GM13977 (cell line): Measurements from ENCODE around the gene IL17F.

Source experiments
- DNase-seq: peaks from one replicate; pipeline ENCODE4 v3.0.0; 2012; ENCODE audit warnings: low spot score
- in situ Hi-C: fragments of 300-500 bp; cut with MboI; formaldehyde crosslinking; loops from one replicate; pipeline ENCODE4 v1.12.0; 2022; ENCODE audit warnings: low sequenced_read_pairs, low pct_unique_long_range_greater_than_20kb, mixed read lengths, inconsistent platforms; ENCODE audit not compliant: unreplicated experiment
- TF ChIP-seq, protein P1 (sequence below): IDR thresholded peaks from 2 replicates; pipeline ENCODE4 v1.5.1; 2012; ENCODE audit warnings: mild to moderate bottlenecking, control low read depth; ENCODE audit not compliant: insufficient read depth; ENCODE audit errors: extremely low read depth, missing control alignments

Gene IL17F

DNA sequence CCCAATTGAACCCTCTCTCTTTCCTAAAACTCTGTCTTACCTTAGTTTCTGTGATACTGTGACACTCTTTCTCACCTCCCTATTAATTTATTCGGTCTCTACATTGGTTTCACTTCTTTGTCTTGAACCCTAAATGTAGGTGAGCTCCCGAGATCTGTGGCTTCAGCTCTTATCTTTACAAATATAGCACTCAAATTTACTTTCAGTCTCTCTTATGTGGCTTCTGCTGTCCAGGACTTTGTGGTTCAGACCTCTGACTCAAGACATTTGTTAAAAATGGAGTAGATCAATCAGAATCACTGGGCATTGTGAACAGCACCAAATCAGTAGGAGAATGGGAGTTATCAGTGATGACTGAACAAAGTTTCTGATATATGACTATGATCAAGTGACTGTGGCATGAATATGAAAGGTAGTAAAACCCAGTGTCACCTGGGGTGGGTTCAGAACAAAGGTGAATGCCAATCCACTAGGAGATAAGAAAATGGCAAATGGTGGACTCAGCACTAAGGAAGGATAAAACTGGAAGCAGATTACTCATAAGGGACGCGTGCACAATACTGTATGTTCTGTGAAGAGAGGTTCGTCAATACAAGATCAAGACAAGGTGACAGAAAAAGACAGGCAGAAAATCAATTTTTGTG lies 27.2 kb downstream of the IL17F start:
- TF ChIP-seq, protein P1, sequence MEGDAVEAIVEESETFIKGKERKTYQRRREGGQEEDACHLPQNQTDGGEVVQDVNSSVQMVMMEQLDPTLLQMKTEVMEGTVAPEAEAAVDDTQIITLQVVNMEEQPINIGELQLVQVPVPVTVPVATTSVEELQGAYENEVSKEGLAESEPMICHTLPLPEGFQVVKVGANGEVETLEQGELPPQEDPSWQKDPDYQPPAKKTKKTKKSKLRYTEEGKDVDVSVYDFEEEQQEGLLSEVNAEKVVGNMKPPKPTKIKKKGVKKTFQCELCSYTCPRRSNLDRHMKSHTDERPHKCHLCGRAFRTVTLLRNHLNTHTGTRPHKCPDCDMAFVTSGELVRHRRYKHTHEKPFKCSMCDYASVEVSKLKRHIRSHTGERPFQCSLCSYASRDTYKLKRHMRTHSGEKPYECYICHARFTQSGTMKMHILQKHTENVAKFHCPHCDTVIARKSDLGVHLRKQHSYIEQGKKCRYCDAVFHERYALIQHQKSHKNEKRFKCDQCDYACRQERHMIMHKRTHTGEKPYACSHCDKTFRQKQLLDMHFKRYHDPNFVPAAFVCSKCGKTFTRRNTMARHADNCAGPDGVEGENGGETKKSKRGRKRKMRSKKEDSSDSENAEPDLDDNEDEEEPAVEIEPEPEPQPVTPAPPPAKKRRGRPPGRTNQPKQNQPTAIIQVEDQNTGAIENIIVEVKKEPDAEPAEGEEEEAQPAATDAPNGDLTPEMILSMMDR = no peak
- no peak for DNase-seq
- in situ Hi-C loops = no loop called here

DNA sequence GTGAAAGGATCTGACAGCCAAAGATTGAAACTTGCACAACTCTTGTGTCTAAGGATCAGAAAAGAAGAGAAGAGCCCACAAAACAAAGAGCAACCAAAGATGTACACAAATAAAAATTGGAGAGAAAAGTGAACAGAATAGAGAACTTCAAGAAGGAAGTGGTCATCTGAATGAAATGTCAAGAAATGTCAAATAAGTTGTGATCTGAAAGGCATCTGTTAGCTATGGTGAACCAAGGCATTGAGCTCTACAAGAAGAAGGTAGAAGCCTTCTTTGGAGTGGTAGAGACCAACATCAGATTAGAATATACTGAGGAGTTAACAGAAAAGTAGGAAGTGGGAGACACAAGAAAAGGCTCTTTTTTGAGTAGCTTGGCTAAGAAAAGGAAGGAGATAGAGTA lies 28.5 kb downstream of the IL17F start:
- TF ChIP-seq, protein P1 = no peak
- DNase-seq = no peak
- in situ Hi-C loops = no loop called here

DNA sequence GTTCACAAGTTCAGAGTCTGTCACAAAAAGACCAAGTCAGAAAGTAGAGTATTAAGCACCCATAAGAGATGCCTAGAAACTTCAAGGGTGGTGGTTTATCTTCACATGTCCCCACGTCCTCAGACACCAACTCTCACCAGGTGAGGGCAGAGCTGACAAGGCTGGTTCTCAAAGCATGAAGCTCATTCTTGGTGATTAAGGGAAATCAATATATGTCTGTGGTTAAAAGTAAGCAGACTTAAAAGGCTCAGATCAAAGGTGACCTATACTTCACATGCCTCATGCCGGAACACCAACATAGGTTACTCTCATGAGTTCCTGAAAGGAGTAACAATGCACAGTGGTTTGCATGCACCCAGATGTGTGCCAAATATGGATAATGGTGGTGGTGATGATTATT lies 31.2 kb downstream of the IL17F start:
- DNase-seq = no peak
- in situ Hi-C loops = no loop called here
- TF ChIP-seq, protein P1 = peak; percentile 34

DNA sequence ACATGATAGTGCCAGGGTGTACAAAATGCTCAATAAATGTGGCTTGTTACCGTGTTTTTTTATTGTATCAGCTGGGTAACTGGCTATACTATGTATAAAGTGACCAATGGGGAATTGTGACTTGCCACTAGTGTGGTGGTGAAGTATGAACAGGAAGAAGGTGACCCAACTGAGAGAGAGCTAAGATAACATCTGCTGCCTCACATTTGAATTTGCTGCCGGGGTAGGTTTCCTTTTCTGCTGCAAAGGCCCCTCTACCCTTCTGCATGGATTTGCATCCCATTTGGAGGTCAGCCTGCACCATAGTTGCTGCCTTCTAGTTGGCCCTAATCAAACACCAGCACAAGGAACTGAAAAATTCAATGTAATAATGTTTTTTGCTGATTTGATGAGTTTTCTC lies 34.1 kb downstream of the IL17F start:
- TF ChIP-seq, protein P1 = no peak
- DNase-seq = no peak
- in situ Hi-C loops = no loop called here

DNA sequence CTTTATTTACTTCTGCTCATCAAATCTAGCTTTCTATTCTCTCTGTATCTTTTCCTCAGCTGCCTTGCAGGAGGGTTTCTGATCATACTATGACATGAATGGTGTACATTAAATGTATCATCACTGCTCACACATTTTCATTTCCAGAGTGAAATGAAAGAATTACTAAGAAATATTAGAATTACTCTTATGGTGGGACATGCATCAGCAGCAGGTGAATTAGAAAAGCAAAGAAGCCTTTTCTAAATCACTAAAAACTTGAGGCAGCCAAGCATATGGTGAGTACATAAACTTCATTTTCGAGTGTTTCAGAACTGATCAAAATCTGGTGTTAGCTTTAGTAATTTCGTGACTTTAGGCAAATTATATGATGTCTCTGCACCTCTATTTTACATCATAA lies 34.5 kb downstream of the IL17F start:
- no peak for DNase-seq
- in situ Hi-C loops = no loop called here
- TF ChIP-seq, protein P1 = no peak

DNA sequence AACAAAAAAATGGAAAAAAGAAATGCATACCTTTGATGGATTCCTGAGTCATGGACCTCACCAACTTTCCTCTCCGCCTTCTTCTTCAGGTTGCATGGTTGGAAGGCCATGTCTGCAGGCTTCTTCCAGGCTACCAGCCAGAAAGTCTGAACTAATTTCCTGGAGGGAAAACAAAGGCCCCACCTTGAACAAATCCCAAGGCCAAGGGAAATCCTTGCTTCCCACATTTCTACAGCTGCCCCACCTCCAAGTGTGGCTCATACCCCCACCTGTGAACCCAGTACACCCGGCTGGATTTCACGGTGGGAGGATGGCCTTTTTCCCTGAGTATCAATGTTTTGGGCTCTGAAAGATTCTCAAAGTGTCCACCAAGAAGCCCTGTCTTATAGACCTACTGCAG lies 35.7 kb downstream of the IL17F start:
- TF ChIP-seq, protein P1 = no peak
- in situ Hi-C loops = no loop called here
- no peak for DNase-seq

DNA sequence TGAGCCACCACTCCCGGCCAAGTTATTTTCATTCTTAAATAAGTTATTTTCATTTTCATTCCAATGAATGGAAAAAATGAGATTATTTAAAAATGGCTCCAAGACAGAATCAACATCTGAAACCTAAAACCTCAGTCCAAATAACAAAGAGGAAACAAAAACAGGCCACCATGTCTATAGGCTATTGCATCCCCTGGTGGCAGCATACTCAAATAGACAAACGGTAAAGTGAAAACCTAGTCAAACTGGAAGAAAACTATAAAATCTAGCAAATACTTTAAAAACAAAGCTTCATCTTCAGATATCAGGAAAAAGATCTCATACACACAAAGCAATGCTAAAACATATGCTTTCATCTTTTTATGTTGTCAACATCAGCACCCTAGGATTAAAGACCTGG lies 37.2 kb downstream of the IL17F start:
- in situ Hi-C loops = no loop called here
- TF ChIP-seq, protein P1 = peak; percentile 23

More for the DNA sequence above, 37.2 kb downstream of the IL17F start:
- DNase-seq = no peak
